ENCODE results near the gene BMPER.

BMPER gene

DNA sequence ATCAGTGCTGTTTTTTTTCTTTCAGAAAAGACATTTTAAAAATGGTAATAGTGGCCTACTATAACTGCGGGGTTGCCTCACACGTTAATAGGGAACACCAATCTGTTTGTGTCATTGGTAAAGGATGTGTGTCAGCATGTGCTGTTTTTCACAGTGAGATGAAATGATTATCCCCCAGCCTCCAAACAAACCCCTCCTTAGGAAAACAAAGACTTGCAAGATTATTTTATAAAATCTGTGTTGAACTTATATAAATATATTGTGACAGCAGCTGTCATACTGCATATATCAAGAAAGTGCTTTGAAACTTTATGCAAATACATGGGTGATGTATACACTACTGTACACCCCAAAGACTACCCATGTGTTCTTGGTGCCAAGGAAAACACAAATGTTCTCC lies 125.8 kb downstream of the BMPER start:
- DNase-seq (ENCODE audit: low spot score), result no peak

DNA sequence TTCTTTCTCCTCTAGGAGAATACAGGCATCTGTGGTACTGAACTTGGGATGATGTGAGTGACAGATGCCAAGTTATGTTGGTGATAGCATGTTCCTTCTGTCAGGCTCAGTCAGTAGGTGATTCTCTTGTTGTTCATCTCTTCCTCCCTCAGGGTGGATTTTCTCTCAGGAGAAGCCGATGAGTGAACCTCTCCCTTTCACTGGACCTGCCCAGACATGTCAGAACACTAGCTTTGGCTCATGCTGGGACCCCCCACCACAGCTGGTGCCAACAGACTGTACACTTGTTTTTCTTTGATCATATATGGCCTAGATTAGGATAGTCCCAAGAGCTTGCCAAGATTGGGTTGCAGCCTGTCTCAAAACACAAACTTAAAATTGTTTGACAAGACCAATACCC lies 129.4 kb downstream of the BMPER start:
- no peak for DNase-seq (ENCODE audit: low spot score)

- no peak for DNase-seq (ENCODE audit: low spot score)
Measured at GRCh38 chr7:34036051-34036920, 130.9 kb downstream of the BMPER start.

GRCh38 chr7:34036972-34037792 lies 131.8 kb downstream of the BMPER start:
- no peak for DNase-seq (ENCODE audit: low spot score)

DNA sequence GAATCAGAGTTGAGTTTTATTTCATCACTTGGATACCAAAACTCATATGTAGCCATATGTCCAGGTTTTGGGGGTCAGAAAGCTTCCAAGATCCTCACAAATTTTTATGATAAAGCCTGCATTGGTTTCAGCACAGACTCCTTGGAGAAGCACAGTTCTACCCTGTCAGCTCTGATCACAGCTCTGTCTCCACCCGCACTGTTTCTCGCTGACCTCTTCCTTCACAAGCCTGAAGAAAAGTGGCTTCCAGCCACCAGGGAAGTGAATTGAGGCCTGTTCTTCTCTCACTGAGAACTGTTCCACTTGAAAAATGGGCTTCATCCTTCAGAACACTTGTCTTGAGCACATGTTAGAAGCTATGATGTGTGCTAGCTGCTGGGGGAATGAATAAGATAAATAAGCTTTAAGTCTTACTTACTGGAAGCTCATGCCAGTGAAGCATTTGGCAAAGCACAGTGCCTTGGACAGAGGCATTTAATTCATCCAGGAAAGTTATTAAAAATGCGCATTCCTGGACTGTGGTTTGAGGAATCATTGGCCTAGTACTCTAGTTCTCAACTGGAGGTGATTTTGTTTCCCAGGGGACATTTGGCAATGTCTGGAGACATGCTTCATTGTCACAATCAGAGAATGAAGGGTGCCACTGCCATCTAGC lies 133.6 kb downstream of the BMPER start:
- DNase-seq (ENCODE audit: low spot score), result no peak

DNA sequence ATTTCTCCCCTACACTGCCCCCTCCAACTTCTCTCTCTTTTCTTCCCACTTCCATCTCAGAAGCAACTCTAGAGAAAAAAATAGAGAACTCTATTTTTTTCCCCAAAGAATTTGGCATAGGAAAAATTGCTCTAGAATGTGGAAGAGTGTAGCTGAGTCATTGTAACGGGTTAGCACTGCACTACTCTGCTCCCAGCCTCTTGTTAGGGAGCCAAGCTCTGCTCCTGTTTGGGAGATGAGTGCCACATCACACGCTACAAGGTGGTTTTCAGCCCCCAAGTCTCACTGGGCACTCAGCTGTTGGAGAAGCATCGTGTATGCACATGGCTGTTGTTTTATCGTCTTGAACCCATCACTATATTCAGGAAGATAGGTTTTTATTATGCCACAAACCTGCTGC lies 136.4 kb downstream of the BMPER start:
- DNase-seq (ENCODE audit: low spot score), result no peak

DNA sequence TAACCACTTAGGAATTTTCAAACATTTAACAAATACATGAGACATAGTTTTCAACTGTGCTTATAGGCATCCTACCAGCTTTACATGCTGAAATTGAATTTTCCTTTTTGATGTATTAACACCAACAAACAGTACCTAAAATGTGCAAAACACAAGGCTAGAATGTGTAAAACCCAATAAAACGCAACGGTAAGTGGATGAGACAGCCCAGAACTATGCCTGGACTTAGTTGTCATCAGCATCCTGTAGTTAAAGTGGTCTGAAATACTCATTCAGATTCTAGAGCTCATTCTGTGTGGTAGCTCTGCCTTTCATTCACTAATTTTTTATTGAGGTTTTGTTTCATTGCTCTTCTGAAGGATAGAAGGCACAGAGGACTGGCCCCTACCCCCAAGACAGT lies 137.1 kb downstream of the BMPER start:
- DNase-seq (ENCODE audit: low spot score), result no peak

- DNase-seq (ENCODE audit: low spot score), result no peak
Measured at GRCh38 chr7:34043461-34044305, 138.3 kb downstream of the BMPER start.

- no peak for DNase-seq (ENCODE audit: low spot score)
Measured at GRCh38 chr7:34044306-34044643, 138.9 kb downstream of the BMPER start.

DNA sequence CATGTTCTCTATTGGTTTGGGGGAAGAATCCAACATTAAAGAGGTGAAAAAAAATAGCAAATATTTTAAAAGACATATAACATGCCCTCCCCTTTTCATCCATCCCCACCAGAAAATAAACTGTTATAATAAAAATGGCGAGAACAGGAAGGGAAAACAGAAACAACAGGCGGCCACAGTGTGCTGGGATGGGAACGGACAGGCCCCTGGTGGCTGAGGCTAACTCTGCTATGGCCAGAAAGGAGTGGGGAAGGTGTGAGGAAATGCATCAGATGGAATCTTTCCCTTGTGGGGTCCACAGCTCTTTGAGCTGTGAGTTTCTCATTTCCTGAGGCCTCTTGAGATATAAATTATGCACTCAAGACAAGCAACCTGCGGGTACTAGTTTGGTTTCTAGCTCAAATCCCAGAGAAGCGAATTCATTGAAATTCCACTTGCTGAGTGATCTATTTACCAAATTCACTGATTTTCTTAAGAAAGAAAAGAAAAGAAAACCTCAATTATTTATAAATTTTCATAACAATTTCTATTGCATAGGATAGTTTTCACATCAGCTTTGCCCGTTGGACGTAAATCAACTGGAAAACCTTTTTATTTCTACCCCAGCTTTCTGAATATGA lies 139.5 kb downstream of the BMPER start:
- DNase-seq (ENCODE audit: low spot score), result no peak

DNA sequence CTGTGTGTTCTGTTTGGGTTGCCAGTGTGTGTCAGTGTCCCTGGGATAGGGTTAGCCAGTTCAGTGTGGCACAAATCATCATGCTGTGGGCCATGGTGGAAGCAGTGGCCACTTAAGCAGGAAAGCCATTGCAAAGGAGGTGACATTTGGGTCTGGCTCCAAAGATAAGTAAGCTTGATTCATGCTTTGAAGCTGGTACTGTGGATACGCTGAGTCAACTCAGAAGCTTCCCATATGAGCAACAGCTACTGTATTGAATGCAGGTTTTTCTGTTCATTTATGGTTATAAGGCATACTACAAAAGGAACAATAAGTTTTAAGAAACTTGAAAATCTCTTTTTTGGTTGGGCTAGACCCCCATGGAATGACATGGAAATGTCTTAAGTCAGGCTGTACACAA lies 143.1 kb downstream of the BMPER start:
- DNase-seq (ENCODE audit: low spot score), result no peak

DNA sequence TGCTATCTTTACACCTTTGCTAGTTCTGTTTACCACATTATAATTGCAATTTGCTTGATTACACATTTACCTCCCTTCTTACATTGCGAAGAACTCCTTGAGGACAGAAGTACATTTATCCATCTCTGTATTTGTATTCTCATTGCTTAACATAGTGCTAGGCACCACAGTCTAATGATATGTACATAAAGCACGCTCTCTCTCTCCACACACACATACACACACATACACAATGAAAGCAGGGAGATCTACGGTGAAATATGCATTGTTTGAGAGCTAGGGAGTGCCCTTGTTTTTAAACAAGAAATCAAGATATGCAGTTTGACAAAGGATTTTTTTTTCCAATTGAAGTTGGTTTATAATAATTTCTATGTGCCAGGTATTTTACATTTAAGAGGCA lies 148.7 kb downstream of the BMPER start:
- no peak for DNase-seq (ENCODE audit: low spot score)

DNA sequence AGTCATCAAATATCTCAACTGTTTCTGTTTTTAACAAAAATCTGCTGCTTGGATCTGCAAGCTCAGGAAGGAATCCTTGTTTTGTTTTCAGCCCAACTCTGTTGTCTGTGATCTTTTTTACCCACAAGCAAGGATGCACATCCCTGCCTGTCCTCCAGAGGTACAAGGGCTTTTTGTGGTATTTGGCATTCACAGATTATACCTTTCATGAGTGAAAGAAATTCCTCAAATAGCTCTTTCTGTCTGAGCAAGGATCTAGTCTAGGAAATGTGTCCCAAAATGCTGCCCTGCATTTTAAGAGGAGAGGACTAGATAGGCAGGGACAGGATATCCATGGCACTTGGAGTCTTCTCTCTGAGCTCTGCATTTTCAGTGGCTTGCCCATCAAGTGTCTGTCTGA lies 151.8 kb downstream of the BMPER start:
- DNase-seq (ENCODE audit: low spot score), result no peak

- DNase-seq (ENCODE audit: low spot score), result no peak
Measured at GRCh38 chr7:34057956-34058355, 152.6 kb downstream of the BMPER start.

DNA sequence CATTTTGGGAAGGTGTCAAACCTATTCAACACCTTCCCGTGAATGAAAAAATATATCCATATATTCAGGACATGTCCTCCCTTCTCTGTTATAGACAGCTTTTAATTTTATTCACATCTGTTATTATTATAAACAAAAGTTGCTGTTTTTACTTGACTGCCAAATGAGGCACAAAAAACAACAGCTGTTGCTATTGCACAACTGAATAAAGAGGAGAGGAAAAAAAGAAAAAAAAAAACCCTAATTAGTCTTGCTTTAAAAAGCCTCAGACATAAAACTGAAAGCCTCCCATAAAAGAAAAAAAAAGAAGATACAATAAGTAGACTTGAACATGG lies 153.4 kb downstream of the BMPER start:
- no peak for DNase-seq (ENCODE audit: low spot score)

DNA sequence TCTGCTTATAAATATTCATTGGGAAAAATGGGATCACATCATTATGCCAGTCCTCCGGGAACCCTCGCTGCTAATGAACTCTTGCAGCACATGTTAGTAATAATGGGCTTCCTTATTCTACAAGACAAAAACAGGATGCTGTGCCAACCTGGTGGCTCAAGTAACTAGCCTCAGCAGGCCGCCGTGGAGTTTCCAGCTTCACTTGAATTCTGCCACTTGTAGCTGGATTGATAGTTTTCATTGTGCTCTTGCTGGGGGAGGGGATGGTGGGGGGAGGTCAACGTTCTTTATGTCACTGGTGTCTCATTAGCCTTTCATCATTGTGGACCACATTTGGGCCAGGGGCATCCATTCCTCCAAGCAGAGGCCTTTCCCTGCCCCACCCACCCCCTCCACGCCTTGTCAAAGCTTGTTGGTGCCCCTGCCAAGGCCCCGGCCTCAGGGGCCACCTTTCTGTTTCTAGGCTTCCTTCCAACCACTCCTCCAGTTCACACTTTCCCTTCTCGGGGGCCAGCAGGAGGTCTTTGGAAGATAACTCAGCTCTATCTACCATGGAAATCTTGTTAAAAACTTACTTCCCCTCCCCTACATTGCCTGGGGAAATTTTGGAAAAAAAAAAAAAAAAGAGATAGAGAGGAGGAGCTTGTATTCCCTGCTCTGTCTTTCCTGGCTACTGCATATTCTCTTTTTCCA lies 153.9 kb downstream of the BMPER start:
- no peak for DNase-seq (ENCODE audit: low spot score)

- DNase-seq (ENCODE audit: low spot score), result no peak
Measured at GRCh38 chr7:34060196-34060947, 155.0 kb downstream of the BMPER start.

GRCh38 chr7:34061149-34061548 lies 155.8 kb downstream of the BMPER start:
- DNase-seq (ENCODE audit: low spot score), result no peak

GRCh38 chr7:34062341-34062740 lies 157.0 kb downstream of the BMPER start:
- DNase-seq (ENCODE audit: low spot score), result no peak

GRCh38 chr7:34062826-34063225 lies 157.5 kb downstream of the BMPER start:
- no peak for DNase-seq (ENCODE audit: low spot score)

Measured in hematopoietic multipotent progenitor cell treated with erythropoietin and hydrocortisone succinate and interleukin-3 and kit ligand, for 15 days (in vitro differentiated cells).